ENCODE measurements around the gene CDPF1. TPM values are rescaled to one million over a fixed set of nuclear protein-coding genes. Genes with fewer than 3 reads are reported as not detected.

The CDPF1 gene
- total RNA-seq, 1 experiment from 2014 or later = 6.3 TPM

DNA sequence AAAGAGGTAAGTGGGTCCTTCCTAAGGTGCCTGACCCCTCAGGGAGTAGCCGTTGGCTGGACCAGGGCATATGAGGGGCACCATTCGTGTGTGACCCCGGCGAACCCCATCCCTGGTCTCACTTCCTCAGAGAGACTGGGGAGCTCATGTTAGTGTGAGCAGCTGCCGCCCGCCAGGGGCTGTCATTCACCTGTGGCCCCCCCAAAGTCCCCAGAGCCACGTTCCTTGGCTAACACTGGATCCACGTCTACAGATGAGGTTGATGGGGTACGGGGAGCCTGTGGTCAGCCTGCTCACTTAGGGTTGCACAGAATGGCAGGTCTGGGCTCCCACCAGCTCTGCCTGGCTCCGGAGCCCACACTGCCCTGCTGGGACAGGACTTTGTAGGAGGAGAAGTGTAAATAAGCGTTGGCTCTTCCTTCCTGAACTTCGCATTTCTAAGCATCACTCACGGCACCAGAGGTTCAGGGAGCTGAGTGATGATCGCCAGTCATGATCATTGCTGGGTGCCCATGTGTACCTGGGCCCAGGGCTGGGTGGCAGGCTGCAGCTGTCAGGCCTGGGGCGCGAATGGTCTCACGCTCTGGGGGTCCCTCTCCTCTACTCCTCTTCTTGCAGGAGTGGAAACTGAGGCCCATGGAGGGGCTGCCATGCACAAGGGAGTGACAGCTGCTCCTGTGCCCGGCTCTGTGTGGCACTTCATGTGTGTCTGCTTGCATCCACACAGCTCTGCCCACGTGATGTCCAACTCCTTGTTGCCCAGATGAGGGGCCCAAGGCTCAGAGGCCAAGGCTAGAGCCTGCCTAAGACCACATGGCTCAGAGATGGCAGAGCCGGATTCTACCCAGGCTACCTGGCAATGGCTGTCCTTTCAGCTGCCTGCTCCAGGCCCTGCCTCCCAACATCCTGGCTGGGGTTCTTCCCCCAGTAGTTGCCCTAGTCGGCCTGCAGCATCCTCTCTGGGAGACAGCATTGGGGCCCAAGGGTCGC is 28.9 kb upstream of the CDPF1 start:
- TF ChIP-seq, protein P1, sequence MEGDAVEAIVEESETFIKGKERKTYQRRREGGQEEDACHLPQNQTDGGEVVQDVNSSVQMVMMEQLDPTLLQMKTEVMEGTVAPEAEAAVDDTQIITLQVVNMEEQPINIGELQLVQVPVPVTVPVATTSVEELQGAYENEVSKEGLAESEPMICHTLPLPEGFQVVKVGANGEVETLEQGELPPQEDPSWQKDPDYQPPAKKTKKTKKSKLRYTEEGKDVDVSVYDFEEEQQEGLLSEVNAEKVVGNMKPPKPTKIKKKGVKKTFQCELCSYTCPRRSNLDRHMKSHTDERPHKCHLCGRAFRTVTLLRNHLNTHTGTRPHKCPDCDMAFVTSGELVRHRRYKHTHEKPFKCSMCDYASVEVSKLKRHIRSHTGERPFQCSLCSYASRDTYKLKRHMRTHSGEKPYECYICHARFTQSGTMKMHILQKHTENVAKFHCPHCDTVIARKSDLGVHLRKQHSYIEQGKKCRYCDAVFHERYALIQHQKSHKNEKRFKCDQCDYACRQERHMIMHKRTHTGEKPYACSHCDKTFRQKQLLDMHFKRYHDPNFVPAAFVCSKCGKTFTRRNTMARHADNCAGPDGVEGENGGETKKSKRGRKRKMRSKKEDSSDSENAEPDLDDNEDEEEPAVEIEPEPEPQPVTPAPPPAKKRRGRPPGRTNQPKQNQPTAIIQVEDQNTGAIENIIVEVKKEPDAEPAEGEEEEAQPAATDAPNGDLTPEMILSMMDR (IDR thresholded peaks at IDR 0.05; ENCODE audit: unreplicated experiment) = no peak
- no peaks in the 10 kb centered on the region for H3K27me3 Mint-ChIP-seq (ENCODE audit: insufficient read depth, unreplicated experiment)
- ChIA-PET CTCF (interaction anchor here (0.9 to 1.2 kb wide), 2 partner anchors 14 to 36 kb away, joined by 3 to 4 read pairs; no protein-coding TSS in a partner anchor), POLR2A (interaction anchor here (0.6 kb wide), 1 partner anchor 715 kb away, joined by 4 read pairs; no protein-coding TSS in a partner anchor)
- no peak for DNase-seq (ENCODE audit: unreplicated experiment)
- H3K9me3 Mint-ChIP-seq (ENCODE audit: unreplicated experiment) = no peaks in the 10 kb centered on the region
- H3K27ac Mint-ChIP-seq (ENCODE audit: low read depth, unreplicated experiment) = no peak overlapping the region
- no TSS peak for BruUV-seq (replicated peaks)
- no peaks in the 10 kb centered on the region for H3K4me1 Mint-ChIP-seq (ENCODE audit: insufficient read depth, unreplicated experiment)
- peaks cover 58% of the 10 kb centered on the region for H3K36me3 Mint-ChIP-seq (ENCODE audit: insufficient read depth, unreplicated experiment)
- no peak overlapping the region for H3K4me3 Mint-ChIP-seq (ENCODE audit: unreplicated experiment)
- intact Hi-C loops (cut with micrococcal nuclease) = no loop called here

DNA sequence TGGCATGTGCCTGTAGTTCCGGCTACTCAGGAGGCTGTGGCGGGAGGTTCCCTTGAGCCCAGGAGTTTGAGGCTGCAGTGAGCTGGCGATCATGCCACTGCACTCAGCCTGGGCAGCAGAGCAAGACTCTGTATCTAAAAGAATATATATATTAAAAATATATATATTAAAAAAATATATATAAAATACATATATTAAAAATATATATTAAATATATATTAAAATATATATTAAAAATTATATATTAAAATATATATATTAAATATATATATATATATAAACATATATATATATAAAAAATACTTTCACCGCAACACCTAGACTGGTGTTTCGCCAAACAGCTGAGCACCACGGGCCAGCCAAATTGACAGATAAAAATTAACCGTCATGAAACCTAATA is 26.5 kb upstream of the CDPF1 start:
- ChIA-PET CTCF (interaction anchor here (1.1 to 1.5 kb wide), 2 partner anchors 8 to 155 kb away, joined by 3 to 6 read pairs; partner anchors contain the start of gene TTC38), POLR2A (interaction anchor here (1.0 to 1.7 kb wide), 2 partner anchors 8 to 26 kb away, joined by 3 to 6 read pairs; partner anchors contain the start of gene CDPF1)
- H3K4me3 Mint-ChIP-seq (ENCODE audit: unreplicated experiment) = no peak overlapping the region
- no peak for DNase-seq (ENCODE audit: unreplicated experiment)
- no TSS peak for BruUV-seq (replicated peaks)
- peaks cover 43% of the 10 kb centered on the region for H3K36me3 Mint-ChIP-seq (ENCODE audit: insufficient read depth, unreplicated experiment)
- intact Hi-C loops (cut with micrococcal nuclease) = no loop called here
- H3K9me3 Mint-ChIP-seq (ENCODE audit: unreplicated experiment) = no peaks in the 10 kb centered on the region
- H3K4me1 Mint-ChIP-seq (ENCODE audit: insufficient read depth, unreplicated experiment) = no peaks in the 10 kb centered on the region
- no peak overlapping the region for H3K27ac Mint-ChIP-seq (ENCODE audit: low read depth, unreplicated experiment)
- H3K27me3 Mint-ChIP-seq (ENCODE audit: insufficient read depth, unreplicated experiment) = no peaks in the 10 kb centered on the region
- TF ChIP-seq, protein P1 (IDR thresholded peaks at IDR 0.05; ENCODE audit: unreplicated experiment) = no peak

DNA sequence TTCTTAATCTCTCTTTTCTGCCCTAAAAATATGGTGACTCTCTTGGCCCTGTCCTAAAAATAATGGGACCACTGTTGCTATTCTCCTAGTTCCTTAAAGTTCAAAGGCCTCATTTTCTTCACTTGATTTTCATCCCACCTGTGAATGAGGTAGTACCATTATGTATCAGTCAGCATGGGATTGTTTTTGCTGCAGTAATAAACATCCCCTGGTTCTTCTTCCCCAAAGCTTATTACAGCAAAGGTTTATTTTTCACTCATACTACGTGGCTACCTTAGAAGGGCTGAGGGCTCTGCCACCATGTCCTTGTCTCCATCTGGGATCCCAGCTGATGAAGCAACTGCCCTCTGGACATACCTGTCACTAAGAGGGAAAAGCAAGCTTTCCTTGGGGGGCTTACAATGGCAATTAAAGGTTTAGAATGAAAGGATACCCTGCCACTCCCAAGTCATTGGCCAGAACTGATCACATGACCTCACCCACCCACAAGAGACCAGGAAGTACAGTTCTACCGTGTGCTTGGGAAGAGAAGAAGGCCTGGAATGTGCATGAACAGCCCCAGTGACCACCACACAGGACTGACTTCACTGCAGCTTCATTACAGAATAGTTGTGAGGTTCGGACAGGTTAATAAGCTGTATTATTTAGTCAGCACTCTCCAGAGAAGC is 25.5 kb upstream of the CDPF1 start:
- Mint-ChIP-seq H3K9me3 (ENCODE audit: unreplicated experiment) (no peaks in the 10 kb centered on the region), H3K27me3 (ENCODE audit: insufficient read depth, unreplicated experiment) (no peaks in the 10 kb centered on the region), H3K27ac (ENCODE audit: low read depth, unreplicated experiment) (no peak overlapping the region), H3K4me3 (ENCODE audit: unreplicated experiment) (no peak overlapping the region), H3K36me3 (ENCODE audit: insufficient read depth, unreplicated experiment) (peaks cover 41% of the 10 kb centered on the region), H3K4me1 (ENCODE audit: insufficient read depth, unreplicated experiment) (no peaks in the 10 kb centered on the region)
- BruUV-seq (replicated peaks) = no TSS peak
- TF ChIP-seq, protein P1 (IDR thresholded peaks at IDR 0.05; ENCODE audit: unreplicated experiment) = no peak
- intact Hi-C loops (cut with micrococcal nuclease) = no loop called here
- peak; percentile 3 for DNase-seq (ENCODE audit: unreplicated experiment)
- CTCF ChIA-PET = interaction anchor here (0.6 to 1.5 kb wide), 4 partner anchors 7 to 632 kb away, joined by 3 to 6 read pairs (median 4); partner anchors contain the start of gene TTC38
- POLR2A ChIA-PET = interaction anchor here (0.6 to 1.7 kb wide), 3 partner anchors 25 to 79 kb away, joined by 3 to 6 read pairs (median 3); partner anchors contain the start of gene CDPF1

DNA sequence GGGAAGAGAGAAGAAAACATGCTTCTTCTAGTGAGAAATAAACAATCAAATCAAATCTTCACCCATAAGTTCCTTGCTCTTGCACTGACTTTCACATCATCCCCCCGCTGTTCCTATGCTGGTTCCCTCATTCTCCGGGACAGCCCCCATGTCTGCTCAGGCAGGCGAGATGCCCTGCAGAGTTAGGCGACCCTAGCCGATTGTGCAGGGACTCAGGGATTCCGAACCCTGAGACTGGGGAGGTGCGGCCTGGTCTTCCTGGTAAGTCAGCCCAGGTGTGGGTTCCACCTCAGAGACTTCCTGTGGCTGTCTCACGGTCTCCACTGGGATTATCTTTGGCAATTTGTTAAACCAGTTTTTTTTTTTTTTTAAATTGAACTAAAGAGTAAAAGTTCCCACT is 24.3 kb upstream of the CDPF1 start:
- CTCF ChIA-PET = no interaction called here
- intact Hi-C loops (cut with micrococcal nuclease) = no loop called here
- BruUV-seq (replicated peaks) = no TSS peak
- POLR2A ChIA-PET = no interaction called here
- H3K27me3 Mint-ChIP-seq (ENCODE audit: insufficient read depth, unreplicated experiment) = no peaks in the 10 kb centered on the region
- no peaks in the 10 kb centered on the region for H3K9me3 Mint-ChIP-seq (ENCODE audit: unreplicated experiment)
- H3K27ac Mint-ChIP-seq (ENCODE audit: low read depth, unreplicated experiment) = no peak overlapping the region
- peaks cover 37% of the 10 kb centered on the region for H3K36me3 Mint-ChIP-seq (ENCODE audit: insufficient read depth, unreplicated experiment)
- H3K4me3 Mint-ChIP-seq (ENCODE audit: unreplicated experiment) = no peak overlapping the region
- no peak for DNase-seq (ENCODE audit: unreplicated experiment)
- H3K4me1 Mint-ChIP-seq (ENCODE audit: insufficient read depth, unreplicated experiment) = peaks cover 8% of the 10 kb centered on the region
- TF ChIP-seq, protein P1 (IDR thresholded peaks at IDR 0.05; ENCODE audit: unreplicated experiment) = no peak

All from MCF 10A (cell line).